Skin of body (tissue), 2 donors: ENCODE results near the gene RCVRN. TPM values are rescaled to one million over a fixed set of nuclear protein-coding genes. Genes with fewer than 3 reads are reported as not detected.

Source experiments
- DNase-seq: peaks from one replicate; lab custom pipeline; 2025; lab: John Stamatoyannopoulos, UW
- total RNA-seq: library from RNA; depleted of rRNA; stranded (reverse); fragments of >200 nt; gene quantifications from one replicate; pipeline ENCODE4 v1.2.3, GENCODE V29; 2014

The RCVRN gene
- total RNA-seq, 1 donor from 2014 or later: 0.10 TPM

DNA sequence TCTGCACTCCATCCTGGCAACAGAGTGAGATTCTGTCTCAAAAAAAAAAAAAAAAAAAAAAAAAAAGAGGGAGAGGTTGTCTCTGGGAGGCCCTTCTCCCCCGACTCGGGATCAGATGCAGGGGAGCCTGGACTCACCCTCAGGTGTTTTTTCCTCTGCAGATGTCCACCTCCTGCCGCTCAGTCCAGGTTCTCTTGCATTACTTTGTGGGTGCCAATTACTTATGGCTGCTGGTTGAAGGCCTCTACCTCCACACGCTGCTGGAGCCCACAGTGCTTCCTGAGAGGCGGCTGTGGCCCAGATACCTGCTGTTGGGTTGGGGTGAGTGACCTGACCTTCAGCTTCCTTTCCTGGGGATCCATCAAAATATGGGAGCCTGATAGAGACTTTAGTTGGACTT is 45.3 kb downstream of the RCVRN start:
- DNase-seq: no peak

- DNase-seq: no peak
Measured at GRCh38 chr17:9855036-9855435, 50.0 kb downstream of the RCVRN start.

DNA sequence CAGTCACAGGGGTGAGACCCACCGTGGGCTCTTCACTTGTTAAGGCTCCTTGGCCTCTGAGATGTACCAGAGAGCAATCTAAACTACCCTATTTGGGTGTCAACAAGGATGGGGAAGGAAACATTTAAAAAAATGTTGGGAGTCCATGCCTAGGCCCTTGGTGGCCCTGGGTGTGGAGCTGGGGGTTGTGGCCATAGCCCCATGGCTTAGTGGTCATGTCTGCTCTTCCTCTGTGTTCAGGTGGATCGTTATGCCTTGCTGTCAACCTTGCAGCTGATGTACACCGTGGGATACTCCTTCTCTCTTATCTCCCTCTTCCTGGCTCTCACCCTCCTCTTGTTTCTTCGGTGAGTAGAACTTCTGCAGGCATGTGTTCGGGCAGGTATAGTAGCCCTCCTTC is 50.8 kb downstream of the RCVRN start:
- no peak for DNase-seq

DNA sequence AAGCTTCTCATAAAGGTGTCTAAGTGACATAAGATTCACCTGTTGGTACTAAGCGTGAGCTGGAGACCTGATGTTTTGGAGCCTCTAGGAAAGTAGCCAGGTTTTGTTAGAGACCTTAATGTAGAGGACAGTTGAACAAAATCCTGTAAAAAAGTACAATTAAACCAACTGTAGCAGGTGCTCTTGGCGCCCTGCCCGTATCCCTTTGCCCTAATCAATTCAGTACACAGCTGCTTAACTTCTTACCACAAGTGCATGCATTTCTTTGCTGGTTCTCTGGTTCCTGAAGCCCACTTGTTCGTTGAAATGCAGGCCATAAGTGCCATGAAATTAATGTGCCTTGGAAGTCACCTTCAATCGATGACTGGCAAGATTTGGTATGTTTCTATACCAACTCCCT is 54.9 kb downstream of the RCVRN start:
- no peak for DNase-seq

Other genes with a start within 250 kb of the RCVRN start
- 15.9 TPM for gene DHRS7C, start 113.7 kb downstream of the RCVRN start, total RNA-seq
- not detected for gene GSG1L2, start 83.2 kb downstream of the RCVRN start, total RNA-seq
- 0.30 TPM for gene GLP2R, start 79.3 kb downstream of the RCVRN start, total RNA-seq